Measurements from ENCODE around the gene NKTR. TPM values are rescaled to one million over a fixed set of nuclear protein-coding genes. Genes with fewer than 3 reads are reported as not detected.

NKTR gene
- total and polyA plus RNA-seq, 2 experiments from 2014 or later = 81.3 to 117 TPM

DNA sequence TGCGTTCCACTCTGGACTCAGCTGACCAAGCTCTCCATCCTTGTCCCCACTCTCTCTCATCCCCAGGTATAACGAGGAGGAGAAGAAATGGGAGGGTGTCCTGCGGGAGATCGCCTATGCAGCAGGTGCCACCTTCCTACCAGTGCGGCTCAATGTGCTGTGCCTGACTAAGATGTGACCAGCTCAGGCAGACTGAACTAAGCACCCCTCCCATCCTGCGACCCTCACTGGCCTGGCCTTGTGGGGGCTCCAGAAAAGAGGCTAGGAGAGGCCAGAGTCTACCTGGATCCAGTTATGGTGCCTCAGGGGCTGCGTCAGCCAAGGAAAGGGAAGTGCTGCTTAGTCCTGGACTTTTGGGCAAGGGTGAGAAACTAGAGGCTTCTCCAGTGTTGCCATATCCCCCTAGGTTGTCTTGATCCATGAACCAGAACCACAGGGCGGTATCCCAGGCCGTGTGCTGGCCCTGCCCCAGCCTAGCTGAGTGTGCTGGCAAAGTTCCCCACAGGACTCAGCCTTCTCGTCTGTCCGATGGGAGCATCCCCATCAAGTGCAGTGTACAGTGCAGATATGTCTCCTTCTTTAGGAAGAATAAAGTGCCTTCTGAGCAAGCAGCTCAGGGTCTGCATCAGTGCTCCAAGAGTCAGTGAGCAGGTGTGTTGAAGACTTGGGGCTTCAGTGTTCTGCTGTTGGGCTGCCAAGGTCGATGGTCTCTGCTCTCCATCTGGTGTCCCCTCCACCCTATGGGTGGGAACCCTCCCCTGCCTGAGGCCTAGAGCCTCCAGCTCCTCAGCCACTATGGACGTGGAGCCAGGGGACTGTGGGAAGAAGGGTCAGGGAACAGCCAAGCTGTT lies 91.6 kb downstream of the NKTR start:
- DNase-seq (ENCODE audit: low spot score) = no peak
- H3K79me2 ChIP-seq (replicated peaks; ENCODE audit: insufficient read depth) = no peaks in the 10 kb centered on the region
- ATAC-seq = no peak
- no peak overlapping the region for H3K4me3 ChIP-seq
- H3K4me1 Mint-ChIP-seq = peaks cover 19% of the 10 kb centered on the region
- H3K4me3 Mint-ChIP-seq = no peak overlapping the region
- H2AFZ ChIP-seq = no peak overlapping the region
- H3K27ac Mint-ChIP-seq = no peak overlapping the region
- no peaks in the 10 kb centered on the region for H3K27me3 ChIP-seq (ENCODE audit: insufficient read depth)
- no peaks in the 10 kb centered on the region for H3F3A ChIP-seq (replicated peaks; ENCODE audit: low read depth)
- H3K36me3 Mint-ChIP-seq (ENCODE audit: low read depth) = no peaks in the 10 kb centered on the region
- no peak overlapping the region for H3K4me2 ChIP-seq
- no peaks in the 10 kb centered on the region for H3K9me3 Mint-ChIP-seq
- peaks cover 12% of the 10 kb centered on the region for H3K27me3 Mint-ChIP-seq (ENCODE audit: insufficient read depth, low read depth, poor library complexity)
- H3K36me3 ChIP-seq (ENCODE audit: insufficient read depth) = no peaks in the 10 kb centered on the region
- H4K20me1 ChIP-seq (replicated peaks; ENCODE audit: insufficient read depth) = no peaks in the 10 kb centered on the region
- no peaks in the 10 kb centered on the region for H3K4me1 ChIP-seq (ENCODE audit: insufficient read depth)
- TF ChIP-seq NANOG (IDR thresholded peaks at IDR 0.05; ENCODE audit: borderline replicate concordance) (no peak), STAT1 (IDR thresholded peaks at IDR 0.05; ENCODE audit: unreplicated experiment) (no peak), ZNF331 (CRISPR knock-in tag; IDR thresholded peaks at IDR 0.05; ENCODE audit: low read depth) (no peak), EZH2 (IDR thresholded peaks at IDR 0.05; ENCODE audit: low read depth, unreplicated experiment) (no peak), ZNF114 (CRISPR knock-in tag; IDR thresholded peaks at IDR 0.05) (no peak), POLR2AphosphoS5 (IDR thresholded peaks at IDR 0.05; ENCODE audit: low read depth) (no peak), EZH2phosphoT487 (IDR thresholded peaks at IDR 0.05; ENCODE audit: unreplicated experiment) (no peak), CREB1 (CRISPR knock-in tag; IDR thresholded peaks at IDR 0.05; ENCODE audit: low read depth) (no peak), JUNB (IDR thresholded peaks at IDR 0.05; ENCODE audit: unreplicated experiment) (no peak)
- TF ChIP-seq, protein P1, sequence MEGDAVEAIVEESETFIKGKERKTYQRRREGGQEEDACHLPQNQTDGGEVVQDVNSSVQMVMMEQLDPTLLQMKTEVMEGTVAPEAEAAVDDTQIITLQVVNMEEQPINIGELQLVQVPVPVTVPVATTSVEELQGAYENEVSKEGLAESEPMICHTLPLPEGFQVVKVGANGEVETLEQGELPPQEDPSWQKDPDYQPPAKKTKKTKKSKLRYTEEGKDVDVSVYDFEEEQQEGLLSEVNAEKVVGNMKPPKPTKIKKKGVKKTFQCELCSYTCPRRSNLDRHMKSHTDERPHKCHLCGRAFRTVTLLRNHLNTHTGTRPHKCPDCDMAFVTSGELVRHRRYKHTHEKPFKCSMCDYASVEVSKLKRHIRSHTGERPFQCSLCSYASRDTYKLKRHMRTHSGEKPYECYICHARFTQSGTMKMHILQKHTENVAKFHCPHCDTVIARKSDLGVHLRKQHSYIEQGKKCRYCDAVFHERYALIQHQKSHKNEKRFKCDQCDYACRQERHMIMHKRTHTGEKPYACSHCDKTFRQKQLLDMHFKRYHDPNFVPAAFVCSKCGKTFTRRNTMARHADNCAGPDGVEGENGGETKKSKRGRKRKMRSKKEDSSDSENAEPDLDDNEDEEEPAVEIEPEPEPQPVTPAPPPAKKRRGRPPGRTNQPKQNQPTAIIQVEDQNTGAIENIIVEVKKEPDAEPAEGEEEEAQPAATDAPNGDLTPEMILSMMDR (conservative IDR thresholded peaks at IDR 0.05; ENCODE audit: low read depth in 2 of 2) = no peak
- TF ChIP-seq, protein P2, sequence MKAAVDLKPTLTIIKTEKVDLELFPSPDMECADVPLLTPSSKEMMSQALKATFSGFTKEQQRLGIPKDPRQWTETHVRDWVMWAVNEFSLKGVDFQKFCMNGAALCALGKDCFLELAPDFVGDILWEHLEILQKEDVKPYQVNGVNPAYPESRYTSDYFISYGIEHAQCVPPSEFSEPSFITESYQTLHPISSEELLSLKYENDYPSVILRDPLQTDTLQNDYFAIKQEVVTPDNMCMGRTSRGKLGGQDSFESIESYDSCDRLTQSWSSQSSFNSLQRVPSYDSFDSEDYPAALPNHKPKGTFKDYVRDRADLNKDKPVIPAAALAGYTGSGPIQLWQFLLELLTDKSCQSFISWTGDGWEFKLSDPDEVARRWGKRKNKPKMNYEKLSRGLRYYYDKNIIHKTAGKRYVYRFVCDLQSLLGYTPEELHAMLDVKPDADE (IDR thresholded peaks at IDR 0.05) = no peak
- TF ChIP-seq, protein P3, sequence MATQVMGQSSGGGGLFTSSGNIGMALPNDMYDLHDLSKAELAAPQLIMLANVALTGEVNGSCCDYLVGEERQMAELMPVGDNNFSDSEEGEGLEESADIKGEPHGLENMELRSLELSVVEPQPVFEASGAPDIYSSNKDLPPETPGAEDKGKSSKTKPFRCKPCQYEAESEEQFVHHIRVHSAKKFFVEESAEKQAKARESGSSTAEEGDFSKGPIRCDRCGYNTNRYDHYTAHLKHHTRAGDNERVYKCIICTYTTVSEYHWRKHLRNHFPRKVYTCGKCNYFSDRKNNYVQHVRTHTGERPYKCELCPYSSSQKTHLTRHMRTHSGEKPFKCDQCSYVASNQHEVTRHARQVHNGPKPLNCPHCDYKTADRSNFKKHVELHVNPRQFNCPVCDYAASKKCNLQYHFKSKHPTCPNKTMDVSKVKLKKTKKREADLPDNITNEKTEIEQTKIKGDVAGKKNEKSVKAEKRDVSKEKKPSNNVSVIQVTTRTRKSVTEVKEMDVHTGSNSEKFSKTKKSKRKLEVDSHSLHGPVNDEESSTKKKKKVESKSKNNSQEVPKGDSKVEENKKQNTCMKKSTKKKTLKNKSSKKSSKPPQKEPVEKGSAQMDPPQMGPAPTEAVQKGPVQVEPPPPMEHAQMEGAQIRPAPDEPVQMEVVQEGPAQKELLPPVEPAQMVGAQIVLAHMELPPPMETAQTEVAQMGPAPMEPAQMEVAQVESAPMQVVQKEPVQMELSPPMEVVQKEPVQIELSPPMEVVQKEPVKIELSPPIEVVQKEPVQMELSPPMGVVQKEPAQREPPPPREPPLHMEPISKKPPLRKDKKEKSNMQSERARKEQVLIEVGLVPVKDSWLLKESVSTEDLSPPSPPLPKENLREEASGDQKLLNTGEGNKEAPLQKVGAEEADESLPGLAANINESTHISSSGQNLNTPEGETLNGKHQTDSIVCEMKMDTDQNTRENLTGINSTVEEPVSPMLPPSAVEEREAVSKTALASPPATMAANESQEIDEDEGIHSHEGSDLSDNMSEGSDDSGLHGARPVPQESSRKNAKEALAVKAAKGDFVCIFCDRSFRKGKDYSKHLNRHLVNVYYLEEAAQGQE (IDR thresholded peaks at IDR 0.05; ENCODE audit: unreplicated experiment) = no peak
- TF ChIP-seq, protein P4, sequence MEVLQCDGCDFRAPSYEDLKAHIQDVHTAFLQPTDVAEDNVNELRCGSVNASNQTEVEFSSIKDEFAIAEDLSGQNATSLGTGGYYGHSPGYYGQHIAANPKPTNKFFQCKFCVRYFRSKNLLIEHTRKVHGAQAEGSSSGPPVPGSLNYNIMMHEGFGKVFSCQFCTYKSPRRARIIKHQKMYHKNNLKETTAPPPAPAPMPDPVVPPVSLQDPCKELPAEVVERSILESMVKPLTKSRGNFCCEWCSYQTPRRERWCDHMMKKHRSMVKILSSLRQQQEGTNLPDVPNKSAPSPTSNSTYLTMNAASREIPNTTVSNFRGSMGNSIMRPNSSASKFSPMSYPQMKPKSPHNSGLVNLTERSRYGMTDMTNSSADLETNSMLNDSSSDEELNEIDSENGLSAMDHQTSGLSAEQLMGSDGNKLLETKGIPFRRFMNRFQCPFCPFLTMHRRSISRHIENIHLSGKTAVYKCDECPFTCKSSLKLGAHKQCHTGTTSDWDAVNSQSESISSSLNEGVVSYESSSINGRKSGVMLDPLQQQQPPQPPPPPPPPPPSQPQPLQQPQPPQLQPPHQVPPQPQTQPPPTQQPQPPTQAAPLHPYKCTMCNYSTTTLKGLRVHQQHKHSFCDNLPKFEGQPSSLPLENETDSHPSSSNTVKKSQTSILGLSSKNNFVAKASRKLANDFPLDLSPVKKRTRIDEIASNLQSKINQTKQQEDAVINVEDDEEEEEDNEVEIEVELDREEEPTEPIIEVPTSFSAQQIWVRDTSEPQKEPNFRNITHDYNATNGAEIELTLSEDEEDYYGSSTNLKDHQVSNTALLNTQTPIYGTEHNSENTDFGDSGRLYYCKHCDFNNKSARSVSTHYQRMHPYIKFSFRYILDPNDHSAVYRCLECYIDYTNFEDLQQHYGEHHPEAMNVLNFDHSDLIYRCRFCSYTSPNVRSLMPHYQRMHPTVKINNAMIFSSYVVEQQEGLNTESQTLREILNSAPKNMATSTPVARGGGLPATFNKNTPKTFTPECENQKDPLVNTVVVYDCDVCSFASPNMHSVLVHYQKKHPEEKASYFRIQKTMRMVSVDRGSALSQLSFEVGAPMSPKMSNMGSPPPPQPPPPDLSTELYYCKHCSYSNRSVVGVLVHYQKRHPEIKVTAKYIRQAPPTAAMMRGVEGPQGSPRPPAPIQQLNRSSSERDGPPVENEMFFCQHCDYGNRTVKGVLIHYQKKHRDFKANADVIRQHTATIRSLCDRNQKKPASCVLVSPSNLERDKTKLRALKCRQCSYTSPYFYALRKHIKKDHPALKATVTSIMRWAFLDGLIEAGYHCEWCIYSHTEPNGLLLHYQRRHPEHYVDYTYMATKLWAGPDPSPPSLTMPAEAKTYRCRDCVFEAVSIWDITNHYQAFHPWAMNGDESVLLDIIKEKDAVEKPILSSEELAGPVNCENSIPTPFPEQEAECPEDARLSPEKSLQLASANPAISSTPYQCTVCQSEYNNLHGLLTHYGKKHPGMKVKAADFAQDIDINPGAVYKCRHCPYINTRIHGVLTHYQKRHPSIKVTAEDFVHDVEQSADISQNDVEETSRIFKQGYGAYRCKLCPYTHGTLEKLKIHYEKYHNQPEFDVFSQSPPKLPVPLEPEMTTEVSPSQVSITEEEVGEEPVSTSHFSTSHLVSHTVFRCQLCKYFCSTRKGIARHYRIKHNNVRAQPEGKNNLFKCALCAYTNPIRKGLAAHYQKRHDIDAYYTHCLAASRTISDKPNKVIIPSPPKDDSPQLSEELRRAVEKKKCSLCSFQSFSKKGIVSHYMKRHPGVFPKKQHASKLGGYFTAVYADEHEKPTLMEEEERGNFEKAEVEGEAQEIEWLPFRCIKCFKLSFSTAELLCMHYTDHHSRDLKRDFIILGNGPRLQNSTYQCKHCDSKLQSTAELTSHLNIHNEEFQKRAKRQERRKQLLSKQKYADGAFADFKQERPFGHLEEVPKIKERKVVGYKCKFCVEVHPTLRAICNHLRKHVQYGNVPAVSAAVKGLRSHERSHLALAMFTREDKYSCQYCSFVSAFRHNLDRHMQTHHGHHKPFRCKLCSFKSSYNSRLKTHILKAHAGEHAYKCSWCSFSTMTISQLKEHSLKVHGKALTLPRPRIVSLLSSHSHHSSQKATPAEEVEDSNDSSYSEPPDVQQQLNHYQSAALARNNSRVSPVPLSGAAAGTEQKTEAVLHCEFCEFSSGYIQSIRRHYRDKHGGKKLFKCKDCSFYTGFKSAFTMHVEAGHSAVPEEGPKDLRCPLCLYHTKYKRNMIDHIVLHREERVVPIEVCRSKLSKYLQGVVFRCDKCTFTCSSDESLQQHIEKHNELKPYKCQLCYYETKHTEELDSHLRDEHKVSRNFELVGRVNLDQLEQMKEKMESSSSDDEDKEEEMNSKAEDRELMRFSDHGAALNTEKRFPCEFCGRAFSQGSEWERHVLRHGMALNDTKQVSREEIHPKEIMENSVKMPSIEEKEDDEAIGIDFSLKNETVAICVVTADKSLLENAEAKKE (CRISPR knock-in tag; IDR thresholded peaks at IDR 0.05) = no peak
- H3K9me2 ChIP-seq (ENCODE audit: insufficient read depth) = no peaks in the 10 kb centered on the region
- H3K27ac ChIP-seq (ENCODE audit: low read depth) = no peak overlapping the region

All from GM23338 (cell line).